Stimulated activated naive CD4-positive, alpha-beta T cell treated with Interleukin-2 at 50 U/mL for 16 hours (primary cell): ENCODE results near the gene SNCA.

ENCODE experiments used
- DNase-seq: peaks from one replicate; lab custom pipeline; 2025; lab: John Stamatoyannopoulos, UW

The SNCA gene

DNA sequence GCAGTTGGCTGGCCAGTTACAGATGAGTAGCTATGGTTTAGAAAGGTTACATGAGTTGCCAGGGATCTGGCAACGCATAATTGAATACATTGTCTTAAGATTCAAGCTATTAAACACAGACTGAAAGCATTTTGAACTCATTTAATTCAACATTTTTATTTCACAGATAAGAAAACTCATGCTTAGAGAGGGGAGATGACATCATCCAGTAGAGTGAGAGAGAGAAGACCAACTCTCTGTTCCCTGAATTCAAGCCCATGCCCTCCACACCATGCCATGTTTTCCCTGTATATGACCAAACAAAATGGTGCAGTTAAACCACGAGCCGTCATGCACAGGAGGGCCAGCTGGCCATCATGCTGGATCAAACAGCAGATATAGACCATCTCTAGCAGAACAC is 22.6 kb downstream of the SNCA start:
- no peak for DNase-seq

DNA sequence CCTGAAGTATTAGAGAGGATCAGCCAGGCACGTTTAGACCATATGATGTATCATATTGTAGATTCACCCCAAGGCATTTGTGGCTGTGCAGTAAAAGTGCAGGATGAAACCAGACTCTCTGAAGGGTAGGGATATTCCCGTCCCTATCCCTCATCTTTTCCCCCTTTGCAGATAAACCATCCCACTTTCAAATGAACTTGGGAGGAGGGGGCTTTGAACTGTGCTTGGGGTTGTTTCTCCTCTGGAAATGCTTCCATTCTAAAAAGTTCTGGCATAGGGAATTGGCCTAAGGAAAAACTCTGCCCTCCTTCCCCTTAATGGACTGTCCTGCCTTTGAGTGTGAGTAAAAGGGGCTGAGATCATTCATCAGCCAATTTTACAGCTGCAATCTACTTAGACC is 23.8 kb downstream of the SNCA start:
- no peak for DNase-seq

DNA sequence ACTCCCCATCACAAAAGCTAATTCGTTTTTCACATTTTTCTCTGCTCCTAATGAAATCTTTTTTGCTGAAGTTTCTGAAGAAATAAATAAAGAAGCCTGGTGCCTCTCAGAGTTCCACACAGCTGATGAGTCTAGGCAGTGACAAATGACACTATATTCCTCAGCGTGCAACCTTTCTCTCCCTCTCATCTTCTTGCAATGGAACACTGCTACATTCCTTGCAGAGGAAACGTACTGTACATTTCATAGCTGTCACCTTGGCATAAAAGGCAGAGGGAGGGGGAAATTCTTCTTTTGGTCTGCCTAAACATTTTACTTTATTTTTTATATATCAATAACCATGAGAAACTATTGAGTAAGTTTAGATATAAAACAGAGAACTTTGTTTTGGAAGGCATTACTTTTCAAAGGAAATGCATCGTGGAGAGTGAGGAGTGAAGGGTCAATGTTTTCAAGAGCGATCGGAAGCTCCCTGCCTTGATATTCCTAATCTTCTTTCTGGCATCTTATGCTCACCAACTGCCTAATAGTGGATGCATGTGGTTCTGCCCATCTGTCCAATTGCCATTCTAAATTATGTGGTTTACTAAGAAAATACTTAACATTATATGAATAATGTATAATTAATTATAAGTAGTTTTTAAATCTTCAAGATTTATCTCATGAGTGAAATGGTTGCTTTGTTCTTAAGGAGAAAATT is 29.4 kb downstream of the SNCA start:
- no peak for DNase-seq

GRCh38 chr4:89805297-89805696 is 31.7 kb downstream of the SNCA start:
- no peak for DNase-seq

DNA sequence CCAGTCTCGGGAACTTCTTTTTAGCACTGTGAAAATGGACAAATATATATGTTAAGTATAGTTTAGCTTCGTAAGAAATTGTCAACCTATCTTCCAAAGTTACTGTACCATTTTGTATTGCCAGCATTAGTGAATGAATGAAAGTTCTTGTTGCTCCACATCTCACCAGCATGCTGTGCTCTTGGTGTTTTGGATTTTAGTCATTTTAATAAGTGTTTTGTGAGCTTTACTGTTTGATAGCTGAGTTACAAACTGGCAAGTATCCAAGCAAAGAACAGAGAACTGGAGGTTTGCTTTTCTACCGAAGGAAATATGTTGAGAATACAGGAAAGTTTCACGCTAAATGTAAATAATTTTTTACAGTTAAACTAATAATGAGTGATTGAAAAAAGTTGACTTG is 33.0 kb downstream of the SNCA start:
- DNase-seq = no peak

DNA sequence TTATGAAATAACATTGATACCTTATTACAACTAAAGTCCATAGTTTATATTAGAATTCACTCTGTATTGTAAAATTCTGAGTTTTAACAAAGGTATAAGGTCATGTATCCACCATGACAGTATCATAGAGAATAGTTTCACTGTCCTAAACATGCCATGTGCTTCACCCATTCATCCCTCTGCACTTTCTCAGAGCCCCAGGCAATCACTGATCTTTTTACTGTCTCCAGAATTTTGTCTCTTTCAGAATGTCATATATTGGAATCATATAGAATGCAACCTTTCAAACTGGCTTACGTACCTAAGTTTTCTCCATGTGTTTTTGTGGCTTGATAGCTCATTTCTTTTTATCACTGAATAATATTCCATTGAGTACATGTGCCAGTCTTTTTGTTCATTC is 33.9 kb downstream of the SNCA start:
- DNase-seq = no peak

DNA sequence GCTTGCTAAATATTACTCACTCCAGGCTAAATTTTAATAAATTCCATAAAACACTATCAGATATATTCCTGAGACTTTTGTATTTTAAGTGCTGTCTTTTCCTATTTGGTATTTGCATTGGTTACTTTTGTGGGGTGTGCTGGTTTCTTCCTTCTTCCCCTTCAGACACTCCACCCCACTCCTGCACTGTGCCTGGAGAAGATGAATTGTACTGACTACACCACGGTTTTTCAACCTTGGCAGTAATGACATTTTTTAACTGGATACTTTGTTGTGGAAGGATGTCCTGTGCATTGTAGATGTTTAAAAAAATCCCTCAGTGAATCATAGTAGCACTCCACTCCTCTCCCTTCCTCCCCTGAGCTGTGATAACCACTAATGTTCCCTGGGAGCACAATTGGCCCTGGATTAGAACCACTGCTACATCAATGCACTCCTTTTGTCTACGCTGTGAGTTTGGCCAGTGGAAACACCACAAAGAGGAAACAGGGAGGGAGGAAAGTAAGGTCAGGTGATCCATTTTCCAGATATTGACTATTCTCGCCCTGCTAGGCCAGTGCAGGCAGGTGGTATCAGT is 36.3 kb downstream of the SNCA start:
- no peak for DNase-seq

- DNase-seq = no peak
Observed at GRCh38 chr4:89800012-89800516, 36.9 kb downstream of the SNCA start.

DNA sequence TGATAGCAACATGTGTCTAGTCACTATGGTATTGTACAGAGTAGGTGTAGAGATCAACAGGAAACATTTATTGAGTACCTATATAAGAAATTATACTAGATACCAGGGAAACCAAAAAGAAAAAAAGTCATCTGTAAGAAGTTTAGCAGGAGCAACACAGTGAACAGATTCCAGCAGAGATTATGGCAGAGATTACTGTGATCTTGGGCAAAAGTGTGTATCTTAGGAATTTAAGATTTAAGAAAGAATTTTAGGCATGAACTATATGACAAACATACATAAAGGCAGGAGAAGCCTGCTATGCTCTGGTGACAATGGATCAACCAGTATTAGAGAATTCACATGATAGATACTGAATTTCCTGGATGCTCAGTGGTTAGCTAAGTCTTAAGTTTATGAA is 37.9 kb downstream of the SNCA start:
- DNase-seq = no peak

DNA sequence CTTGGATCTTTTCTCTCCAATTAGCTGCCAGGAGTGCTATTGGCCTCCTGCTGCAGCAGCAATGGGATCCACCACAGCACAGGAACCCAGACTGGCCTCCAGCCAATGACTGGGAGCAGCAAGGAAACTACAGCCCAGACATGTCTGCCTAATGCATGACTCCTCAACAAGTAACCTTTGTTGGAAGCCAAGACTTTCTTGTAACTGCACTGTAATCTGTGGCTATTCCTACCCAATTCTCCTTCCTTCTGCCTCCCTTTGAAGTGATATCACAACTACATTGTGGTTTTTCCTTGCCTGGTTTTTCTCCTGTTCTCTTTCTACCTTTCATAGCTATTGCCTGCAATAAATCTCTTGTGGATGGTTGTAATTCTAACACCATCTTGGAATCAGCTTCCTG is 39.8 kb downstream of the SNCA start:
- no peak for DNase-seq

GRCh38 chr4:89788206-89789072 is 48.5 kb downstream of the SNCA start:
- no peak for DNase-seq

- DNase-seq = no peak
Observed at GRCh38 chr4:89784686-89785231, 52.2 kb downstream of the SNCA start.

- DNase-seq = no peak
Observed at GRCh38 chr4:89781321-89781720, 55.6 kb downstream of the SNCA start.

DNA sequence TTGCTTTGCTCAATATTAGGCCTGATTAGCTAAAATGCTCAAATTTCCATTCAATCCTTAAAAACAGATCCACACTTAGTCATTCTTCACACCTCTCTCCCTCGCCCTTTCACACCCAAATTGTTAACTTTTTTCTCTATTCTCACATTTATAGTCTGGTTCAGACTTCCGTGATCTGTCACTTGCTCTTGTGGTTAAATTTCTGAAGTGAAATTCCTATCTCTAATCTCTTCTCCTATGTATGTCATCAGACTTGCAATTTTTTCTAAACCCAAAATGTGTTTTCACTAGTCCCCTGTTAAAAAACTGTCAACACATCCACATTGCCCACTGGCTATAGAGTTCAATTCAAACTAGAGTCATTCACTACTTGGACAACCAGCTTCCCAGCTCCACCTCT is 63.2 kb downstream of the SNCA start:
- DNase-seq = no peak

DNA sequence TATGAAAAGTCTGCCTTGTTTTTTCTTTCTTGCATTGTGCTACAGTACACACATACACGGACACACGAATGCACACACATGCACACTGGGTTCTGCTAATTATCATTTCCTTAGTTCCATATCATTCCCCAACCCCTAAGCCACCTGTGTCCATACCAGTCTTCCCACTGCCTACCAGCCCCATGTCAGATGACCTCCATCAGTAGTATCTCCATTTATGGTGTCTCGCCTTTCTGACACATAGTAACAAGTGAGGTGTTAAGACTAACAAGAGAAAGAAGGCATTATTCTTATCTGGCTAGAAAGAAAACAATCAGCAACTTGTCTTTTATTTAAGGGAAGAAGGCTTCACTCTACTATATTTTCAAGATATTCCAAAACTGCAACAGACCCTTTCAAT is 67.1 kb downstream of the SNCA start:
- DNase-seq = no peak

GRCh38 chr4:89767924-89768323 is 69.0 kb downstream of the SNCA start:
- DNase-seq = no peak

- no peak for DNase-seq
Observed at GRCh38 chr4:89765966-89766365, 71.0 kb downstream of the SNCA start.

DNA sequence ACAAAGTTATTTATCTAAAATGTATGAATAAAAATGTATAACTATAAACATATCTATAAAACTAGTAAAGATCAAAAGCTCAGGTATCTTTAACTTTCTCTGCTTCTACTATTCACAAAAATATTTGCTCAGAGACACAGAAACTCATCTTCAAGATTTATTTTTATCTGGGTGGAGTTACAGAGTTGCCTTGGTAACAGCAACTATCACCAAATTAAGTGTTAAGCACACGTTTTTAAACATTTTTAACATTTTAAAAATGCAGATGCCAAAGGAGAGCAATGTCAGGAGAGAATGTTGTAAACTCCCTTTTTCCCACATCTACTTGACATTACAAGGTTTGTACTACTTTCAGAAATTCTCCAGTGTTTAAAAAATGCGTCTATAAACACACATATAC is 71.4 kb downstream of the SNCA start:
- DNase-seq = no peak

GRCh38 chr4:89762311-89762710 is 74.7 kb downstream of the SNCA start:
- no peak for DNase-seq

DNA sequence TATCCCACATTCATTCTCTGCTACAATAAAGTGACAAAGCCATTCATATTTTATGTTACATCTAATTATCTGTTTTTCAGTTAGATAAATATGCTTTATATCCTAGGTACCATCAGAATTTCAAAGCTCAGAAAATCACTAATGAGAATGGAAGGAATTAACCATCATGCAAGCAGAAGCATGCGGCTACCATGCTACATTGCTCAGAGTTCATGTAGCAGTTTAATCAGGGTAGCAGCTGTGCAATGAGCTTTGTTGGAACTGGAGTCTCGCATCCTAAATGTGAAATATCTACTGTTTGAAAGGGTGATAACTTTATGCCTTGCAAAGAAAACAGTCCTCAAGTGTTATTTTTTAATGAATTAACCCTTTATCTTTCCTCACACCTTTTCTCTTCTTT is 77.5 kb downstream of the SNCA start:
- DNase-seq = no peak

DNA sequence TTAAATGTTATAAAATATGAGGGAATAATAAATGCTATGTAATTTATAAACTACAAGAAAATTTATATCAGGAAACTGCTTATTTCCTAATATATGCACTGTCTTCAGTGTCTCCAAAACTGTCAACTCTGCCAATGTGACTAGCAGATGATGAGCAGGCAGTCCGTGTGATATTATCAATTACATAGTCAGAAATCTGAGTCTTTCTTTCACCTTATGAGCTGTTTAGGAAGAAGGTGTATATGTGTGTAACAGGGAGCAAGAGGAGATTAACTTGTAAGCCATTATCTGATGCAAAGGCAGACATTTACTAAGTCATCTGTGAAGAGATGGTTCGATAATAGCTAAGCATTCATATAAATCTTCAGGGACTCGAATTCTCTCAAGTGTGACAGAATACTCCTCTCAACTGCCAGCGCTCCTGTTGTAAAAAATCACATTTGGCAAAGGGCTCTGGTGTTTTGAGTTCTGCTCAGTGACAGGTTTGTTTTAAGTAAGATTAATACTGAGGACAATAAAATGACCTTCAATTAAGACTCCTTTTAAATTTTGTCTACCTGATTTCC is 79.7 kb downstream of the SNCA start:
- no peak for DNase-seq

DNA sequence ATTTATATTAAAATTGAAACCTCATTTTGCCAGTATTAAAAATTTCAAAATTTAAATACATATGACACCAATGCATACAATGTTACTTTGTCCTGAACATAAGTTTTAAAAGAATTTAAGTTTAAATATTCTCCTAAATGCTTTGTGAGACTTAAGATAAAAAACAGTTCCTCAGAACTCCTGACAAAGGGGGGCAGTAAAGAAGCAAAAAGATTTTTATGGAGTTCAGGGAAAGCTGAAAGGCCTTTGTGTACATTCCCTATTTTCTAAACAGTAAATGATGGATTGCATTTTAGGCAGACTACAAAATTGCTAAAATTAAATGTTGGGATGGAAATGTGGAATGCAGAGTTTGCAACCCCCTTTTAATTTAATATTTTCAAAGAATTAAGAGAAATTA is 81.7 kb downstream of the SNCA start:
- no peak for DNase-seq
